ENCODE results near the gene EXOSC7.

Gene EXOSC7

DNA sequence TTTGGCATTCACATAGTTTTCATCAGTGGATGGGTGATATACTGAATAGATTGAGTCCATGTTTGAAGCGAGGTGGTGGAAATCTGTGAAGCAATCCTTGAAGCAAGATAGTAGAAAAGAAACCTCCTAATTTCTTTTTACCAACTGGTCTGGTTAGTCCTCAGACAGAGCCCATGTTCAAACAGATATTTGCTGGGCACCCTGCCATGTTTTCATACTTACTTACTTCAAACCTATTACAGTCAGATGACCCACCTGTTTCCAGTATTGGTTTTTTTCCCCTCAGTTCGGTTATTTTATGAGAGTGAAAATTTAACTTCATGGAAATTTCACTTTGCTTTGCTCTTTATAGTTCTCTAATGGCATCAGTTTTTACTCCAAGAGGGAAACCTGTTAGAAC, 23.7 kb downstream of the EXOSC7 start:
- Histone ChIP-seq H3K4me1 (ENCODE audit: control insufficient read depth, insufficient read depth, low read length) (no peaks in the 10 kb centered on the region), H3K27me3 (ENCODE audit: control insufficient read depth, insufficient read depth, low read length) (no peaks in the 10 kb centered on the region), H3K9me3 (ENCODE audit: control insufficient read depth, insufficient read depth, low read length) (no peaks in the 10 kb centered on the region), H3K36me3 (ENCODE audit: control insufficient read depth, insufficient read depth, low read length) (peaks cover 25% of the 10 kb centered on the region), H3K9ac (ENCODE audit: low read depth, low read length) (no peak overlapping the region), H3K4me3 (ENCODE audit: low read depth, low read length) (no peak overlapping the region)

DNA sequence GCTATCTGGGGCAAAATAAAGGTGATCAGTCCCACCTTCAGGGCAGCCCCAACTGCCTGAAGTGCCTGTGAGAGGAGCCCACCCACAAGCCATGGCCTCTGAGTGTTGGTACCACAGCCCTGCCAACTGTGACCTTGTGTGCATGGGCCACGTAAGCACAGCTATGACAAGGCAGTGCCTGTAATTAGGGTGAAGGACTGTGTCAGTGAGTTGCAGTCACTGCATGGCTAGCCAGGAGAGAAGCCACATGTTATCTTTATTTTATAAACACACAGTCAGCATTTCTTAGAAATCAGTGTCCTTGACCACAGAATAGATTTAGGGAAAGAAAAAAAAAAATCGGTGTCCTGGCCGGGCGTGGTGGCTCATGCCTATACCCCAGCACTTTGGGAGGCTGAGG, 24.8 kb downstream of the EXOSC7 start:
- Histone ChIP-seq H3K36me3 (ENCODE audit: control insufficient read depth, insufficient read depth, low read length) (peaks cover 31% of the 10 kb centered on the region), H3K9ac (ENCODE audit: low read depth, low read length) (no peak overlapping the region)

DNA sequence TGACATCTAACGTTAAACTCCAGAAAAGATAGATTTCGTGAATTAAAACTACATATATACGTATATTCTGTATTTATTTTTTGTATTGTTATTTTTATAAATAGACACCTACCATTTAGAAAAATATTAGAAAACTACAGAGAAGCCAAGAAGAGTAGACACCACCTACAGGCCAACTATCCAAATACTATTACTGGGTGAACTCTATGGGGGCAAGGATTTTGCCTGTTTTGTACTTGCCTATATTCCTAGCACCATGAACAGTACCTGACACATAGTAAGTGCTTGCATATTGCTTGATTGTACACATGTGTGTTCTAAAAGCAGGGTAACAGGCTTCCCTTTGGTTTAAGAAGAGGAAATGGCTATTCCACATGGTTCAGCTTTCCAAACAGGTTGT, 25.7 kb downstream of the EXOSC7 start:
- H3K4me1 ChIP-seq (ENCODE audit: control insufficient read depth, insufficient read depth, low read length) = no peaks in the 10 kb centered on the region
- H3K9me3 ChIP-seq (ENCODE audit: control insufficient read depth, insufficient read depth, low read length) = no peaks in the 10 kb centered on the region
- peaks cover 31% of the 10 kb centered on the region for H3K36me3 ChIP-seq (ENCODE audit: control insufficient read depth, insufficient read depth, low read length)
- H3K4me3 ChIP-seq (ENCODE audit: low read depth, low read length) = no peak overlapping the region
- H3K9ac ChIP-seq (ENCODE audit: low read depth, low read length) = no peak overlapping the region
- H3K27me3 ChIP-seq (ENCODE audit: control insufficient read depth, insufficient read depth, low read length) = no peaks in the 10 kb centered on the region

More for the DNA sequence above, 24.8 kb downstream of the EXOSC7 start:
- Histone ChIP-seq H3K9me3 (ENCODE audit: control insufficient read depth, insufficient read depth, low read length) (no peaks in the 10 kb centered on the region), H3K4me3 (ENCODE audit: low read depth, low read length) (no peak overlapping the region), H3K27me3 (ENCODE audit: control insufficient read depth, insufficient read depth, low read length) (no peaks in the 10 kb centered on the region), H3K4me1 (ENCODE audit: control insufficient read depth, insufficient read depth, low read length) (no peaks in the 10 kb centered on the region)

DNA sequence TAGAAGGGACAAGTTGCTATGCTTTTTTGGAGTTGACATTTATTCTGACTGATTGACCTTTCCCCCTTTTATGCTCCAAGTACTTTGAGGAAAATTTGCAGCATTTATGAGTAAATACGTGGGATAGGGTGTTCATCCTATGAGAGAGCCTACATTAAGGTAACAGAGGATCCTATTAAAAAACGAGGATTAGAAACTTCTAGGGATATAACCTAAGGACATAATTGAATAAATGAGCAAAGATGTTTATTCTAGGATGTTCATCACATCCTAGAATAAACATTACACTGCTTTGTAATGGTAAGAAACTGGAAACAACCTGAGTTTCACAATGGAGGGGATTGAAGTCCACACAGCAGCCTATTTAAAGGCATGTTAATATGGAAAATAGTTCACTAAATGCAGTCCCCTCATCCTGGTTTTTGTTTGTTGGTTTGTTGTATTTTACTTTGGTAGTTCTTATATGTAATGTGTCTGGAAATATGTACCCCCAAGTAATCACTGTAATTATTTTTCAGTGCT, 26.2 kb downstream of the EXOSC7 start:
- no peaks in the 10 kb centered on the region for H3K27me3 ChIP-seq (ENCODE audit: control insufficient read depth, insufficient read depth, low read length)
- H3K4me1 ChIP-seq (ENCODE audit: control insufficient read depth, insufficient read depth, low read length) = no peaks in the 10 kb centered on the region
- H3K9ac ChIP-seq (ENCODE audit: low read depth, low read length) = no peak overlapping the region
- no peaks in the 10 kb centered on the region for H3K9me3 ChIP-seq (ENCODE audit: control insufficient read depth, insufficient read depth, low read length)
- H3K36me3 ChIP-seq (ENCODE audit: control insufficient read depth, insufficient read depth, low read length) = peaks cover 36% of the 10 kb centered on the region
- H3K4me3 ChIP-seq (ENCODE audit: low read depth, low read length) = no peak overlapping the region

DNA sequence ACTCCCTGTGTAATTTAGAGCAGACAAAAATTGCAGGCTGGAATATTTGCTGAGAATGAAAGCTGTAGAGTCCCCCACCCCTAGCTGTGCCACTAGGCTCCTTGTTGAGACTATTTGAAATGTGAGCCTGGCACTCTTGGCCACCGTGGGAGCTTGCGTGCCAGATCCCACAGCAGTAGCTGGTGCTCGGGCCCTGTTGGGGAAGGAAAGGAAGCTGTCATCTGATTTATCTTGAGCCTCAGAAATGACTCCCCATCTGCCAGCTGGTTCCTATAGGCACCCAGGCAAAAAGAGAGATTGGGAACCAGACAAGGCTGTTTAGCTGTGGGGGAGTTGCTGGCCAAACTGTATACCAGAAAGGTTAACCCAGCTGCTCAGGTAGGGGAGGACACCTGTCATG, 26.7 kb downstream of the EXOSC7 start:
- Histone ChIP-seq H3K4me3 (ENCODE audit: low read depth, low read length) (no peak overlapping the region), H3K4me1 (ENCODE audit: control insufficient read depth, insufficient read depth, low read length) (no peaks in the 10 kb centered on the region), H3K27me3 (ENCODE audit: control insufficient read depth, insufficient read depth, low read length) (no peaks in the 10 kb centered on the region), H3K9me3 (ENCODE audit: control insufficient read depth, insufficient read depth, low read length) (no peaks in the 10 kb centered on the region), H3K9ac (ENCODE audit: low read depth, low read length) (no peak overlapping the region), H3K36me3 (ENCODE audit: control insufficient read depth, insufficient read depth, low read length) (peaks cover 40% of the 10 kb centered on the region)

DNA sequence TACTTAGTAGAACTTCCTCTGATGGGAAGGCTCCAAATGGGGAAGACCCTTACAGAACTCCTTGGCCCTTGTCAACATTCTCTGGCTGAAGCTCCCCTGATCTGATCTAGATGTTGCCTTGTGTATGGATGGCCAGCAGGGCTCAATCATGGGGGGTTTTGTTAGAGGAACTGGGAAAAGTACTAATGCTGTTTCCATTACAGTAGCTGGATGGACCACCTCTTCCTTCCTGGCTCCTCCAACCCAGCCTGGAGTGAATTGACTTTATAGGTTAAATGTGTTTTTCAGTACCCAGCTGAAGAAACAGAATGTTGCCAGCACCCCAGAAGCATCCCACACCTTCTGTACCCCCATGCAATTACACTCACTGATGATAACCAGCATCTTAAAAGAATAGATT, 27.4 kb downstream of the EXOSC7 start:
- Histone ChIP-seq H3K27me3 (ENCODE audit: control insufficient read depth, insufficient read depth, low read length) (no peaks in the 10 kb centered on the region), H3K9me3 (ENCODE audit: control insufficient read depth, insufficient read depth, low read length) (no peaks in the 10 kb centered on the region), H3K9ac (ENCODE audit: low read depth, low read length) (no peak overlapping the region), H3K4me1 (ENCODE audit: control insufficient read depth, insufficient read depth, low read length) (no peaks in the 10 kb centered on the region), H3K36me3 (ENCODE audit: control insufficient read depth, insufficient read depth, low read length) (peaks cover 43% of the 10 kb centered on the region), H3K4me3 (ENCODE audit: low read depth, low read length) (no peak overlapping the region)

DNA sequence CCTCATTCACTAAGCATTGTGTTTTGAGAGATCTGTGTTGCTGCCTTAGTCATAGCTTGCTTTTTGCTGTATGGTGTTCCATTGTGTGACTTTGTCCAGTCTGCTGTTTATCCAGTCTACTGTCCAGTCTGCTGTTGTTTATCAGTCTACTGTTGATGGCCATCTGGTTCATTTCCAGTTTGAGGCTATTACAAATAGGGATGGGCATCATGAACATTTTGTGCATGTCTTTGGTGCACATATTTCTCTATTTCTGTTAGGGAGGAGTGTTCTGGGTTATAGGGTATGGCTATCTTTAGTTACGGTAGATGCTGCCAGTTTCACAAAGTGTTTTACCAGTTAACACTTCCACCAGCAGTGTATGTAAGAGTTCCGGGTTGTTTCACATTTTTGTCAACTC, 27.8 kb downstream of the EXOSC7 start:
- H3K27me3 ChIP-seq (ENCODE audit: control insufficient read depth, insufficient read depth, low read length) = no peaks in the 10 kb centered on the region
- H3K36me3 ChIP-seq (ENCODE audit: control insufficient read depth, insufficient read depth, low read length) = peaks cover 42% of the 10 kb centered on the region
- no peaks in the 10 kb centered on the region for H3K9me3 ChIP-seq (ENCODE audit: control insufficient read depth, insufficient read depth, low read length)
- no peak overlapping the region for H3K9ac ChIP-seq (ENCODE audit: low read depth, low read length)
- H3K4me3 ChIP-seq (ENCODE audit: low read depth, low read length) = no peak overlapping the region
- H3K4me1 ChIP-seq (ENCODE audit: control insufficient read depth, insufficient read depth, low read length) = no peaks in the 10 kb centered on the region

DNA sequence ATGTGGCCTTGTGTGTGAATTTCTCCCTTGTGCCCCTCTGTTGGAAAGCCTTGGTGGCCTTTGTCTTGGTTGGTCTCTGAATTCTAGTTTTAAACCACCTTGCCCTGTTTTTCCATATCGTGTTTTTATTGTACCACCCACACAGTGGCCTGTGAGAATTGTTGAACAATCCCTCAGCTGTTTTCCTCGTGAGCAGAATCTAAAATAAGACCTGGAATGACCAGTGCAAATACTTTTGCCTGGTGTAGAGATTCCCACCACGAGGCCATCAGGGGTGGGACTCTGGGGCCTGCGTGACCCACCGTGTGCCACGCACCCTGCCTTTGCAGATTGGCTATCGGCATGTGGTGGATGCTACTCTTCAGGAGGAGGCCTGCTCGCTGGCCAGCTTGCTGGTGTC, 31.0 kb downstream of the EXOSC7 start:
- Histone ChIP-seq H3K36me3 (ENCODE audit: control insufficient read depth, insufficient read depth, low read length) (peaks cover 48% of the 10 kb centered on the region), H3K9ac (ENCODE audit: low read depth, low read length) (no peak overlapping the region), H3K4me3 (ENCODE audit: low read depth, low read length) (no peak overlapping the region), H3K9me3 (ENCODE audit: control insufficient read depth, insufficient read depth, low read length) (no peaks in the 10 kb centered on the region), H3K4me1 (ENCODE audit: control insufficient read depth, insufficient read depth, low read length) (no peaks in the 10 kb centered on the region), H3K27me3 (ENCODE audit: control insufficient read depth, insufficient read depth, low read length) (no peaks in the 10 kb centered on the region)

DNA sequence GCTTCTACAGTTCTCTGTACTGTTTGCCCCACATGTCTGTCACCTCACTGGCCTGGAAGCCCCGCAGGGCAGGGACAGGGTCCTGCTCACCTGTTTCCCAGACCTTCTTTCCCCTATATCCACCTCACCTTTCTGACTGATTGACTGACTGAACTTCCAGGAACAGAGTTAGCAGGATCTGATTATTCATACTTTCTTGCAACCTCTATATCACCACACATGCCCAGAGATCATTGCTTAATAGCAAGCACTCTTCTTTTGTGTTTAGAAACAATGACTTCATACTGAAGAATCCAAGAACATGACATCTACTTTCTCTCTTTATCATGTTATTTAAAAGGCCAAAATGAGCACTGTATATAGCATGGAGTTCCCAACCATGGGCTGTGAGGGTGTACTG, 32.1 kb downstream of the EXOSC7 start:
- no peaks in the 10 kb centered on the region for H3K27me3 ChIP-seq (ENCODE audit: control insufficient read depth, insufficient read depth, low read length)
- peaks cover 51% of the 10 kb centered on the region for H3K36me3 ChIP-seq (ENCODE audit: control insufficient read depth, insufficient read depth, low read length)

DNA sequence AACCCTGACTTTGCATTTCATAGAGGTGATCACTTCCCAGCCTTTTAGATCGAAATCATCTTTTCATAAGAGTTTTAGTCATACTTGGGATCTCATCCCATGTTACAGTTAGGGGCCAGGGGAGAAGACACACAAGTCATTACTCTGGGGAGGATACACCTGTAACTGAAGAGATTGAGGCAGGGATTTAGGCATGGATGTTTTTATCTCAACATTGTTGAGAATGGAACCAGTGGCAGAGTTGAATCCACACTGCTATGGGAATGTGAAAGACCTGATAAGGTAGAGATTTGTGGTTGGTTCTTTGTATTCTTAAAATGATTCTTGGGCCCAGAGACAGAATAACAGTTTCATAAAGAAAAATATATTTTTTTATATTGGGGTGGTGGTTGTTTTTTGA, 33.8 kb downstream of the EXOSC7 start:
- Histone ChIP-seq H3K4me3 (ENCODE audit: low read depth, low read length) (no peak overlapping the region), H3K27me3 (ENCODE audit: control insufficient read depth, insufficient read depth, low read length) (no peaks in the 10 kb centered on the region), H3K4me1 (ENCODE audit: control insufficient read depth, insufficient read depth, low read length) (no peaks in the 10 kb centered on the region), H3K9ac (ENCODE audit: low read depth, low read length) (no peak overlapping the region), H3K36me3 (ENCODE audit: control insufficient read depth, insufficient read depth, low read length) (peaks cover 45% of the 10 kb centered on the region), H3K9me3 (ENCODE audit: control insufficient read depth, insufficient read depth, low read length) (no peaks in the 10 kb centered on the region)

More for the DNA sequence above, 32.1 kb downstream of the EXOSC7 start:
- no peaks in the 10 kb centered on the region for H3K4me1 ChIP-seq (ENCODE audit: control insufficient read depth, insufficient read depth, low read length)
- H3K9me3 ChIP-seq (ENCODE audit: control insufficient read depth, insufficient read depth, low read length) = no peaks in the 10 kb centered on the region
- H3K4me3 ChIP-seq (ENCODE audit: low read depth, low read length) = no peak overlapping the region
- H3K9ac ChIP-seq (ENCODE audit: low read depth, low read length) = no peak overlapping the region

DNA sequence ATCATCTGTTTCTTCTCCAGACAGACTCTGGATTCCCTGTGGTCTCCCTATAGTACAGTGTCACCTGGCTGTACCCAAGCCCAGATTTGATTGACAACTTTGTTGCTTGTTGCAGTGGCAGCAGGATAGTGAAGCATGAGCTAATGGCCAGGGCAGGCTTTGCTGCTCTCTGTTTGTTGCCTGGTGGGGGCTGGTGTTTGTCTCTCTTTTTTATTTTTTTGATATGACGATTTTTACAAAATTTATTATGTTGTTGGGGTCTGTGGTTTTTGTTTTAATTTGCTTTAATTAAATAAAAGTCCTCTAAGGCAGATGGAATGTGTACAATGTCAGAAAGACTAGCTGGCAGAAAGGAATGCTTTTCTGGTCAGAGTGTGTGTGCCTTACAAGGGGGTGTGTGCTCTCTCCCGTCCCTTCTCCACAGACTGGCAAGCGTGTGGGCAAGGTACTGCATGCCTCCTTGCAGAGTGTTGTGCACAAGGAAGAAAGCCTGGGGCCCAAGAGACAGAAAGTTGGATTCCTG, 34.8 kb downstream of the EXOSC7 start:
- no peak overlapping the region for H3K4me3 ChIP-seq (ENCODE audit: low read depth, low read length)
- H3K9me3 ChIP-seq (ENCODE audit: control insufficient read depth, insufficient read depth, low read length) = no peaks in the 10 kb centered on the region
- H3K27me3 ChIP-seq (ENCODE audit: control insufficient read depth, insufficient read depth, low read length) = no peaks in the 10 kb centered on the region
- H3K36me3 ChIP-seq (ENCODE audit: control insufficient read depth, insufficient read depth, low read length) = peaks cover 40% of the 10 kb centered on the region
- no peak overlapping the region for H3K9ac ChIP-seq (ENCODE audit: low read depth, low read length)
- H3K4me1 ChIP-seq (ENCODE audit: control insufficient read depth, insufficient read depth, low read length) = peaks cover 5% of the 10 kb centered on the region

DNA sequence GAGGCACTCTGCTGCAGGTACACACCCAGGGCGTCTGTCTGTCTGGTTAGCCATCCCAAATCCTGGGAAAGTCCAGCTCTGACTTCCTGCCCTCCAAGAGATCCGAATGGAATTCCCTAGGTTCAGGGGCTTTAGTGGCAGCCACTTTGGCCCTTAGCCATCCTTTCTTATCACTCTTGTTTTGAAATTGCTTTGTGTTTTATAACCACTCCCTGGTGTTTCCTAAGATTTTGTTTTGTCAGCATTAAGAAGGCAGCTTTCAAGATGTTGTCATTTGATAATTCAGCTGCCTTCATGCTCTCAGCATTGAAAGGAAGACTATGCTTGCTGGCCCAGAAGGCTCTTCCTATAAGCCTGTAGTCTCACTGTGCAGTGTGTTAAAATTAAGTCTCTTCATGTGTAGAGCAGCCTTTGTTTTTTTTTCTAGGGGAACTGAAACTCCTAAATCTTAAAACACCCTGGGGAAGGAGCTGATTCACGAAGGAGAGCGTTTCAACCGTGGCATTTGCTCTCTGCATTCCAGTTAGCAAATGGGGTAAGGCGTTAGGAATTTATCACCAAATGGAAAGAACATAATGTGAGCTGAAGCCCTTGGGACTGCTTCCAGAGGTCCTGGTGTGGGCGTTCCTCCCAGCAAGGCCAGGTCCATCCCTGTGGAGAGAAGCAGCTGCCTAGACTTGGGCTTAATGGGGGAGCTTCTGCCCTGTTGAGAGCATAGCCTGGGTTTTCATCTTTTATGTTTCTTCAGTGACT, 35.9 kb downstream of the EXOSC7 start:
- H3K4me1 ChIP-seq (ENCODE audit: control insufficient read depth, insufficient read depth, low read length) = peaks cover 13% of the 10 kb centered on the region
- no peak overlapping the region for H3K4me3 ChIP-seq (ENCODE audit: low read depth, low read length)
- H3K9me3 ChIP-seq (ENCODE audit: control insufficient read depth, insufficient read depth, low read length) = no peaks in the 10 kb centered on the region
- peaks cover 38% of the 10 kb centered on the region for H3K36me3 ChIP-seq (ENCODE audit: control insufficient read depth, insufficient read depth, low read length)
- no peak overlapping the region for H3K9ac ChIP-seq (ENCODE audit: low read depth, low read length)
- H3K27me3 ChIP-seq (ENCODE audit: control insufficient read depth, insufficient read depth, low read length) = no peaks in the 10 kb centered on the region
